Gastroesophageal sphincter (tissue), 4 donors: ENCODE measurements around the gene MTA2. TPM values are rescaled to one million over a fixed set of nuclear protein-coding genes. Genes with fewer than 3 reads are reported as not detected.

Experiments used
- ATAC-seq: fragments of 150-250 bp; one replicate; pipeline ENCODE4 v1.9.1; 2016; ENCODE audit warnings: mild to moderate bottlenecking, moderate library complexity
- H3K27ac ChIP-seq, 4 donors: fragments of 200-600 bp; sonication (generic) in 3 of 4; 1 replicate in 3 of 4; 2 replicates in 1 of 4; pipeline ENCODE4 v1.5.1; 2016 to 2019
- H3K27me3 ChIP-seq: fragments of 200-600 bp; sonication (generic); one replicate; pipeline ENCODE4 v1.5.1; 2019
- H3K36me3 ChIP-seq, 2 donors: fragments of 200-600 bp; sonication (generic); one replicate each; pipeline ENCODE4 v1.5.1; 2019; ENCODE audit warnings: control low read depth in 1 of 2
- H3K4me1 ChIP-seq, 3 donors: fragments of 200-600 bp; sonication (generic); 1 replicate in 2 of 3; 2 replicates in 1 of 3; pipeline ENCODE4 v1.5.1; 2016 to 2019; ENCODE audit warnings: control low read depth in 2 of 3
- H3K4me3 ChIP-seq, 2 donors: fragments of 200-600 bp; sonication (generic); one replicate each; pipeline ENCODE4 v1.5.1; 2019; ENCODE audit warnings: mild to moderate bottlenecking in 1 of 2, moderate library complexity in 1 of 2
- H3K9me3 ChIP-seq, 3 donors: fragments of 200-600 bp; sonication (generic); one replicate each; pipeline ENCODE4 v1.5.1; 2017 to 2019; ENCODE audit warnings: control low read depth in 2 of 3
- EP300 ChIP-seq: sonication (generic); formaldehyde crosslinking; IDR thresholded peaks from one replicate; pipeline ENCODE4 v1.6.1; 2017; ENCODE audit warnings: antibody characterized with exemption, mild to moderate bottlenecking
- POLR2A ChIP-seq, 2 donors: fragments of 450-650 bp; IDR thresholded peaks; one replicate each; pipeline ENCODE4 v1.6.1; 2017; ENCODE audit warnings: antibody characterized with exemption in 2 of 2, mild to moderate bottlenecking in 2 of 2, moderate library complexity in 1 of 2
- POLR2AphosphoS5 ChIP-seq: sonication (generic); formaldehyde crosslinking; IDR thresholded peaks from one replicate; pipeline ENCODE4 v1.6.1; 2017; ENCODE audit warnings: antibody characterized with exemption
- WGBS, 2 donors: methylation state at CpG; one replicate each; pipeline ENCODE4 v1.1.5; 2018; ENCODE audit warnings: low coverage in 1 of 2; 5-methylcytosine and 5-hydroxymethylcytosine counted together
- small RNA-seq, 4 donors: library from RNA; depleted of rRNA; stranded (forward); fragments of <200 nt; gene quantifications; one replicate each; pipeline ENCODE3, GENCODE V24; 2016
- total RNA-seq, 4 donors: library from RNA; depleted of rRNA; stranded (reverse); fragments of >200 nt; gene quantifications; one replicate each; pipeline ENCODE4 v1.1.0, GENCODE V29; 2016
- TF ChIP-seq, protein P1 (sequence below), 4 experiments: fragments of 200-600 bp in 2 of 4; fragments of 450-650 bp in 2 of 4; sonication (generic) in 1 of 4; IDR thresholded peaks; one replicate each; pipeline ENCODE4 v1.5.1; 2017 to 2019; ENCODE audit warnings: antibody characterized with exemption in 4 of 4, mild to moderate bottlenecking in 2 of 4, moderate library complexity in 2 of 4

The MTA2 gene
- total RNA-seq, 4 donors from 2014 or later, result 67.9 to 88.7 (median 85.6) TPM

DNA sequence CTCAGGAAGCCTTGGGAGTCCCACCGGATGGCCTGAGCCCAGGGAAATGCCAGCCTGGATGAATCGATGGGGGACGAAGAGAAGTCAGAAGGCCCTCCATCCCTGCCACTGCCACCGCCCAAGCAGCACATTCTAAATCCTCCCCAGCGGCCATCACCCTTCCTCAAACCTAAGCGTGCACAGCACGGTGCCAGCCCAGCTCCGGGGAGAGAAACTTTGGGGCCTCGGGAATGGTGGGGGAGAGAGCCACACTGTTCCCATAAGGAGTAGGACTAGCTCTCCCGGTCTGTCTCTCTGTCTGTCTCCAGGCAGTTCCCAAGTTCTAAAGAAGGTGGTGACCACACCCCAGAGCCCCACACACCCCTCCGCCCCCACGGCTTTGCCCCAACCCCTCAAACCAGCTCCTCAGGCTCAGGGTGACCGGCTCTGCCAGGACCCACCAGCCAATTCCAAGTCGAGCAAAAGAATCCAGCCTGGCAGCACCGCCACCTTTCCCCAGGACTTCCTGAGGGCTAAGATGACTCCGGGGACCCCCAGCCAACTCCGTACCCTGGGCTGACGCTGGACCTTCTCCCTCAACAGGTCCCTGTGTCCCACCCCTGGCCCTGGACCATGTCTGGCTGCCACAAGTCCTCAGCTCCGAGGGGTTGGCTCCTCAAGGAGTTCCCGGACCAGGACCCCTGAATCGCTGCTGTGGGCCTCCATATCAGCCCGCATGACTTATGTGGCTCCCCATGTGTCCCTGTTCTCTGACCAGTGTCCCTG lies 57.8 kb downstream of the MTA2 start:
- peaks cover 0 to 73% (median 49%) of the 10 kb centered on the region in 3 donors for H3K4me1 ChIP-seq
- WGBS, 2 donors, result 0% methylated on average over 1 to 5 of the region's 22 CpGs

More for the DNA sequence above, 57.8 kb downstream of the MTA2 start:
- Histone ChIP-seq H3K27me3 (no peaks in the 10 kb centered on the region), H3K4me3 (peak overlapping the region; percentile 81 to 85), H3K36me3 (peaks cover 0 to 2% of the 10 kb centered on the region in 2 donors), H3K9me3 (no peaks in the 10 kb centered on the region), H3K27ac (peak overlapping the region; percentile 94 to 100 (median 96))
- TF ChIP-seq EP300 (no peak), POLR2A (IDR thresholded peaks at IDR 0.05) (no peak), POLR2AphosphoS5 (no peak)
- TF ChIP-seq, protein P1, sequence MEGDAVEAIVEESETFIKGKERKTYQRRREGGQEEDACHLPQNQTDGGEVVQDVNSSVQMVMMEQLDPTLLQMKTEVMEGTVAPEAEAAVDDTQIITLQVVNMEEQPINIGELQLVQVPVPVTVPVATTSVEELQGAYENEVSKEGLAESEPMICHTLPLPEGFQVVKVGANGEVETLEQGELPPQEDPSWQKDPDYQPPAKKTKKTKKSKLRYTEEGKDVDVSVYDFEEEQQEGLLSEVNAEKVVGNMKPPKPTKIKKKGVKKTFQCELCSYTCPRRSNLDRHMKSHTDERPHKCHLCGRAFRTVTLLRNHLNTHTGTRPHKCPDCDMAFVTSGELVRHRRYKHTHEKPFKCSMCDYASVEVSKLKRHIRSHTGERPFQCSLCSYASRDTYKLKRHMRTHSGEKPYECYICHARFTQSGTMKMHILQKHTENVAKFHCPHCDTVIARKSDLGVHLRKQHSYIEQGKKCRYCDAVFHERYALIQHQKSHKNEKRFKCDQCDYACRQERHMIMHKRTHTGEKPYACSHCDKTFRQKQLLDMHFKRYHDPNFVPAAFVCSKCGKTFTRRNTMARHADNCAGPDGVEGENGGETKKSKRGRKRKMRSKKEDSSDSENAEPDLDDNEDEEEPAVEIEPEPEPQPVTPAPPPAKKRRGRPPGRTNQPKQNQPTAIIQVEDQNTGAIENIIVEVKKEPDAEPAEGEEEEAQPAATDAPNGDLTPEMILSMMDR (IDR thresholded peaks at IDR 0.05), result no peak
- no peak for ATAC-seq

Small RNA genes lying within 50 kb of the gene (small RNA-seq; reads per million reads assigned to genes)
- 0 reads per million in 4 donors for gene AP001458.1
- 0 reads per million in 4 donors for gene EEF1G
- 0 to 0.26 (median 0) reads per million in 4 donors for gene MIR6747

Other genes starting within 250 kb of the MTA2 start
- not detected for gene SCGB1A1, start 182.8 kb downstream of the MTA2 start, total RNA-seq
- gene AHNAK, start 55.1 kb downstream of the MTA2 start, total RNA-seq, result 1,000 to 10,000 TPM; 1,348 to 2,181 (median 1,745) TPM
- gene EEF1G, start 28.0 kb downstream of the MTA2 start, total RNA-seq, result 1,000 to 10,000 TPM; 1,070 to 1,712 (median 1,374) TPM
- 1 to 10 TPM; 3.8 to 9.6 (median 7.6) TPM for gene TUT1, start 10.3 kb downstream of the MTA2 start, total RNA-seq
- gene EML3, start 10.9 kb upstream of the MTA2 start, total RNA-seq, result 10 to 100 TPM; 25.4 to 36.7 (median 31.9) TPM
- 10 to 100 TPM in 3 of 4 donors, 1 to 10 TPM in 1; 3.0 to 18.3 (median 10.7) TPM for gene ROM1, start 11.4 kb upstream of the MTA2 start, total RNA-seq
- 10 to 100 TPM; 11.4 to 25.8 (median 22.4) TPM for gene B3GAT3, start 20.1 kb upstream of the MTA2 start, total RNA-seq
- gene GANAB, start 44.7 kb upstream of the MTA2 start, total RNA-seq, result 100 to 1,000 TPM in 3 of 4 donors, 10 to 100 TPM in 1; 87.8 to 151 (median 134) TPM
- gene INTS5, start 51.4 kb upstream of the MTA2 start, total RNA-seq, result 10 to 100 TPM; 12.6 to 19.0 (median 14.5) TPM
- gene C11orf98, start 63.3 kb upstream of the MTA2 start, total RNA-seq, result 10 to 100 TPM; 19.3 to 39.5 (median 26.8) TPM
- gene CSKMT, start 63.4 kb upstream of the MTA2 start, total RNA-seq, result 10 to 100 TPM in 1 of 4 donors, 1 to 10 TPM in 3; 2.0 to 18.6 (median 7.3) TPM
- 10 to 100 TPM in 1 of 4 donors, 1 to 10 TPM in 3; 7.3 to 10.1 (median 8.4) TPM for gene UQCC3, start 69.8 kb upstream of the MTA2 start, total RNA-seq
- gene LBHD1, start 70.4 kb upstream of the MTA2 start, total RNA-seq, result 1 to 10 TPM; 1.2 to 3.9 (median 2.2) TPM
- gene UBXN1, start 77.2 kb upstream of the MTA2 start, total RNA-seq, result 100 to 1,000 TPM; 162 to 185 (median 174) TPM
- gene LRRN4CL, start 87.7 kb upstream of the MTA2 start, total RNA-seq, result 10 to 100 TPM; 20.1 to 42.1 (median 32.1) TPM
- gene BSCL2, start 105.6 kb upstream of the MTA2 start, total RNA-seq, result 10 to 100 TPM; 25.7 to 37.8 (median 29.2) TPM
- gene GNG3, start 105.8 kb upstream of the MTA2 start, total RNA-seq, result not detected
- 10 to 100 TPM; 24.2 to 43.7 (median 31.0) TPM for gene HNRNPUL2, start 125.6 kb upstream of the MTA2 start, total RNA-seq
- gene TTC9C, start 126.6 kb upstream of the MTA2 start, total RNA-seq, result 10 to 100 TPM; 12.5 to 20.5 (median 19.8) TPM
- 10 to 100 TPM in 3 of 4 donors, 1 to 10 TPM in 1; 8.8 to 15.8 (median 12.3) TPM for gene ZBTB3, start 152.3 kb upstream of the MTA2 start, total RNA-seq
- gene POLR2G, start 159.7 kb upstream of the MTA2 start, total RNA-seq, result 10 to 100 TPM; 34.4 to 49.5 (median 39.5) TPM
- 10 to 100 TPM in 3 of 4 donors, 1 to 10 TPM in 1; 5.5 to 23.4 (median 14.5) TPM for gene TAF6L, start 169.5 kb upstream of the MTA2 start, total RNA-seq
- 10 to 100 TPM; 25.8 to 50.7 (median 33.9) TPM for gene TMEM179B, start 185.5 kb upstream of the MTA2 start, total RNA-seq
- gene TMEM223, start 190.1 kb upstream of the MTA2 start, total RNA-seq, result 10 to 100 TPM; 17.0 to 25.8 (median 19.1) TPM
- gene NXF1, start 203.6 kb upstream of the MTA2 start, total RNA-seq, result 10 to 100 TPM; 33.2 to 72.3 (median 57.2) TPM
- gene STX5, start 230.2 kb upstream of the MTA2 start, total RNA-seq, result 10 to 100 TPM; 23.3 to 31.6 (median 27.8) TPM
- gene TEX54, start 231.0 kb upstream of the MTA2 start, total RNA-seq, result not detected
- gene WDR74, start 237.7 kb upstream of the MTA2 start, total RNA-seq, result 10 to 100 TPM; 26.6 to 46.8 (median 39.3) TPM